OCI-LY3 (cell line): ENCODE results near the gene TSPAN31.

Experiments used
- CTCF ChIP-seq: fragments of 200-600, 300-600 bp; sonication (generic); IDR thresholded peaks from 2 replicates; pipeline ENCODE4 v1.5.1; 2014; ENCODE audit warnings: antibody characterized with exemption, low read length, low read depth
- EZH2phosphoT487 ChIP-seq: fragments of 200-600 bp; shearing (Covaris generic); IDR thresholded peaks from 2 replicates; pipeline ENCODE4 v1.6.1; 2018; ENCODE audit warnings: antibody characterized with exemption, mixed run types, low read depth

GRCh38 chr12:57736741-57737466 is 7.9 kb upstream of the TSPAN31 start:
- TF ChIP-seq CTCF (no peak), EZH2phosphoT487 (no peak)
